Activated CD8-positive, alpha-beta memory T cell treated with anti-CD3 and anti-CD28 coated beads, Interleukin-2, amount 10 ng/mL, durations not matched to agents 7 days and 5 days (primary cell): Measurements from ENCODE around the gene TIMM22. TPM values are rescaled to one million over a fixed set of nuclear protein-coding genes. Genes with fewer than 3 reads are reported as not detected.

Experiments
- ATAC-seq: fragments of 150-1000 bp; cut with Tn5 transposase; one replicate; pipeline ENCODE4 v1.10.0; 2021; ENCODE audit warnings: moderate library complexity
- CTCF ChIA-PET: fragments of 350-600 bp; sonication (Branson Sonifier 250); formaldehyde crosslinking; loops from one replicate; lab custom pipeline; 2021; ENCODE audit warnings: antibody characterized with exemption; lab: Charles Lee
- DNase-seq: peaks from one replicate; pipeline ENCODE4 v3.0.0-alpha.2; 2020
- H3K27ac Mint-ChIP-seq: one replicate; pipeline ENCODE4 v1.8.0; 2021; ENCODE audit warnings: mild to moderate bottlenecking, mixed read lengths
- H3K27me3 Mint-ChIP-seq: one replicate; pipeline ENCODE4 v1.8.0; 2021; ENCODE audit warnings: mixed read lengths
- H3K36me3 Mint-ChIP-seq: one replicate; pipeline ENCODE4 v1.8.0; 2021; ENCODE audit warnings: mild to moderate bottlenecking, mixed read lengths
- H3K4me1 Mint-ChIP-seq: one replicate; pipeline ENCODE4 v1.8.0; 2021; ENCODE audit warnings: mixed read lengths
- H3K4me3 Mint-ChIP-seq: one replicate; pipeline ENCODE4 v1.8.0; 2021; ENCODE audit warnings: mild to moderate bottlenecking, moderate library complexity, mixed read lengths
- H3K9me3 Mint-ChIP-seq: one replicate; pipeline ENCODE4 v1.8.0; 2022; ENCODE audit warnings: low read depth, mixed read lengths
- total RNA-seq, 2 experiments: library from RNA; stranded (reverse); gene quantifications; one replicate each; pipeline ENCODE4 v1.2.3, GENCODE V29; 2021

The TIMM22 gene
- total RNA-seq, 2 experiments from 2014 or later = 9.7 to 12.5 TPM

- Mint-ChIP-seq H3K9me3 (no peaks in the 10 kb centered on the region), H3K4me3 (no peak overlapping the region), H3K27ac (no peak overlapping the region), H3K4me1 (no peaks in the 10 kb centered on the region), H3K36me3 (peaks cover 3% of the 10 kb centered on the region), H3K27me3 (no peaks in the 10 kb centered on the region)
- ATAC-seq = no peak
- CTCF ChIA-PET = interaction anchor here (1.1 kb wide), 1 partner anchor 27 kb away, joined by 3 read pairs; no protein-coding TSS in a partner anchor
- no peak for DNase-seq
These were observed 11.3 kb downstream of the TIMM22 start for GRCh38 chr17:1008008-1008761.

- H3K27me3 Mint-ChIP-seq = no peaks in the 10 kb centered on the region
- H3K4me1 Mint-ChIP-seq = no peaks in the 10 kb centered on the region
- no peak for DNase-seq
- H3K4me3 Mint-ChIP-seq = no peak overlapping the region
- peaks cover 3% of the 10 kb centered on the region for H3K36me3 Mint-ChIP-seq
- no peaks in the 10 kb centered on the region for H3K9me3 Mint-ChIP-seq
- ATAC-seq = peak; percentile 17
- no peak overlapping the region for H3K27ac Mint-ChIP-seq
- CTCF ChIA-PET = no interaction called here
These were observed 12.5 kb downstream of the TIMM22 start for GRCh38 chr17:1009229-1010085.

GRCh38 chr17:1010086-1010450 lies 13.1 kb downstream of the TIMM22 start:
- no peak for DNase-seq
- CTCF ChIA-PET = no interaction called here
- peaks cover 3% of the 10 kb centered on the region for H3K36me3 Mint-ChIP-seq
- no peaks in the 10 kb centered on the region for H3K9me3 Mint-ChIP-seq
- no peak for ATAC-seq
- H3K4me1 Mint-ChIP-seq = no peaks in the 10 kb centered on the region
- H3K4me3 Mint-ChIP-seq = no peak overlapping the region
- H3K27ac Mint-ChIP-seq = no peak overlapping the region
- H3K27me3 Mint-ChIP-seq = no peaks in the 10 kb centered on the region

GRCh38 chr17:1010586-1010985 lies 13.7 kb downstream of the TIMM22 start:
- ATAC-seq = no peak
- no peak for DNase-seq
- Mint-ChIP-seq H3K27ac (no peak overlapping the region), H3K4me3 (no peak overlapping the region), H3K27me3 (no peaks in the 10 kb centered on the region), H3K4me1 (no peaks in the 10 kb centered on the region), H3K36me3 (peaks cover 3% of the 10 kb centered on the region), H3K9me3 (no peaks in the 10 kb centered on the region)
- CTCF ChIA-PET = interaction anchor here (1.3 kb wide), 1 partner anchor 12 kb away, joined by 3 read pairs; no protein-coding TSS in a partner anchor

- Mint-ChIP-seq H3K4me3 (no peak overlapping the region), H3K4me1 (no peaks in the 10 kb centered on the region), H3K9me3 (no peaks in the 10 kb centered on the region), H3K27me3 (no peaks in the 10 kb centered on the region), H3K36me3 (peaks cover 1% of the 10 kb centered on the region), H3K27ac (no peak overlapping the region)
- CTCF ChIA-PET = interaction anchor here (1.3 kb wide), 1 partner anchor 12 kb away, joined by 3 read pairs; no protein-coding TSS in a partner anchor
- no peak for DNase-seq
- no peak for ATAC-seq
These were observed 14.2 kb downstream of the TIMM22 start for GRCh38 chr17:1011138-1011537.

- Mint-ChIP-seq H3K27me3 (no peaks in the 10 kb centered on the region), H3K4me3 (no peak overlapping the region), H3K27ac (no peak overlapping the region), H3K4me1 (no peaks in the 10 kb centered on the region), H3K36me3 (peaks cover 1% of the 10 kb centered on the region), H3K9me3 (no peaks in the 10 kb centered on the region)
- DNase-seq (no peak), ATAC-seq (no peak)
- CTCF ChIA-PET = interaction anchor here (1.3 kb wide), 1 partner anchor 13 kb away, joined by 3 read pairs; no protein-coding TSS in a partner anchor
These were observed 15.1 kb downstream of the TIMM22 start for GRCh38 chr17:1011760-1012735.

GRCh38 chr17:1012823-1013728 lies 16.1 kb downstream of the TIMM22 start:
- H3K27me3 Mint-ChIP-seq = no peaks in the 10 kb centered on the region
- no peak overlapping the region for H3K4me3 Mint-ChIP-seq
- CTCF ChIA-PET = no interaction called here
- no peak for DNase-seq
- no peaks in the 10 kb centered on the region for H3K9me3 Mint-ChIP-seq
- H3K36me3 Mint-ChIP-seq = no peaks in the 10 kb centered on the region
- H3K27ac Mint-ChIP-seq = no peak overlapping the region
- no peaks in the 10 kb centered on the region for H3K4me1 Mint-ChIP-seq
- no peak for ATAC-seq

- Mint-ChIP-seq H3K27me3 (no peaks in the 10 kb centered on the region), H3K36me3 (no peaks in the 10 kb centered on the region), H3K9me3 (no peaks in the 10 kb centered on the region), H3K4me3 (no peak overlapping the region), H3K4me1 (no peaks in the 10 kb centered on the region), H3K27ac (no peak overlapping the region)
- CTCF ChIA-PET = no interaction called here
- no peak for DNase-seq
- no peak for ATAC-seq
These were observed 16.8 kb downstream of the TIMM22 start for GRCh38 chr17:1013729-1014090.

- Mint-ChIP-seq H3K4me3 (no peak overlapping the region), H3K4me1 (no peaks in the 10 kb centered on the region), H3K27ac (no peak overlapping the region), H3K36me3 (no peaks in the 10 kb centered on the region), H3K27me3 (no peaks in the 10 kb centered on the region), H3K9me3 (no peaks in the 10 kb centered on the region)
- DNase-seq (no peak), ATAC-seq (no peak)
- CTCF ChIA-PET = interaction anchor here (1.6 kb wide), 1 partner anchor 22 kb away, joined by 4 read pairs; the partner anchor contains the start of gene TIMM22
These were observed 21.6 kb downstream of the TIMM22 start for GRCh38 chr17:1018547-1018946.

- ATAC-seq (no peak), DNase-seq (no peak)
- Mint-ChIP-seq H3K4me1 (no peaks in the 10 kb centered on the region), H3K4me3 (no peak overlapping the region), H3K36me3 (no peaks in the 10 kb centered on the region), H3K27me3 (no peaks in the 10 kb centered on the region), H3K9me3 (no peaks in the 10 kb centered on the region), H3K27ac (no peak overlapping the region)
- CTCF ChIA-PET = interaction anchor here (1.6 kb wide), 1 partner anchor 23 kb away, joined by 4 read pairs; the partner anchor contains the start of gene TIMM22
These were observed 22.5 kb downstream of the TIMM22 start for GRCh38 chr17:1019451-1019850.

GRCh38 chr17:1021147-1021546 lies 24.2 kb downstream of the TIMM22 start:
- CTCF ChIA-PET = no interaction called here
- Mint-ChIP-seq H3K9me3 (no peaks in the 10 kb centered on the region), H3K4me1 (no peaks in the 10 kb centered on the region), H3K27ac (no peak overlapping the region), H3K27me3 (no peaks in the 10 kb centered on the region), H3K4me3 (no peak overlapping the region), H3K36me3 (no peaks in the 10 kb centered on the region)
- ATAC-seq = no peak
- DNase-seq = no peak
